Measurements from ENCODE around the gene SELP. TPM values are rescaled to one million over a fixed set of nuclear protein-coding genes. Genes with fewer than 3 reads are reported as not detected.

The SELP gene
- total and polyA plus RNA-seq, 2 of the 13 experiments (the other 11 are each of a cell fraction or from before 2014, with no cell fraction given) = 0.11 TPM; not detected in 1

DNA sequence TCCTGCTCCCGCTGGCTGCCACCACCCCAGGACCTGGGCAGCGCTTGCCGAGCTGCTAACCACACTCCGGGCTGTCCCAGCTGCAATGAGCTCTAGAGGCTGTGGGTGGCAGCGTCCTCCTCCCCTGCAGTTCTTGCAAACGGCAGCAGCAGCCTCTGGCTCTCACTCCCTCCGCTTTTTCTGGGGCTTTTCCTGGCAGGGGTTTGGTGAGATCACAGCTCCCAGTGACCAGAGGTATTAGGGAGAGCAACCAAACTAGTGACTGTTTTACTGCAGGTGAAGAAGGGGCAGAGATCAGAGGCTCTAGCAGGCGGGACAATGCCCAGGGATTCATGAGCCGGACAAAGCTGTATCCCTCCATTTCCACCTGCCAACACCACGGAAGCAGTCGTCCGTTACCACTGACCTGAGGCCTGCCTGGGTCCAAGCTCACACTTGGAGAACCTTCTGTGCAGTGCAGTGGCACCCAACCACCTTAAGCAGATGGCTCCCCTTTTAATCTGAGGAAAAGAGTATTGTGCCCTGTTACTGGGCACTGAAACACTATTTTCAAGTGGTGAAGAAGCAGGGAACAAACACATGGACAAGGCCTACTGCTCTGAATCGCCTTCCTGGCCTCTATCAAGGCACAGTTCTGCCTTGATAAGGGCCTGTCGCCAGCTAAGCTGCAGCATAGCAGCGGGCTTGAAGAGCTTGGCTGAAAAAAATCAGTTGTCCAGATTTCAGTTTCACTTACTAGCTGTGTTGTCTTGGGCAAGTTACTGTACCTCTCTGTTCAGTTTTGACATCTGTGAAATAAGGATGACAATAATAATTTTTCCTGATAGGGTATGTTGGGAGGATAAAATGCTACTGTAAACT is 43.3 kb downstream of the SELP start, which contains the start of gene F5:
Gene F5, minus strand, starts transcription at position 87 of the 861 bp plus-strand sequence. CDS start 95 bp downstream, outside the sequence.
- Histone ChIP-seq H4K20me1 (ENCODE audit: insufficient read depth, low read length) (no peaks in the 10 kb centered on the region), H2AFZ (ENCODE audit: low read length) (peak within 1 kb of the TSS; percentile 55), H3K9me3 (ENCODE audit: low read length) (no peaks in the 10 kb centered on the region), H3K9ac (ENCODE audit: insufficient read depth, low read depth, low read length) (peak within 1 kb of the TSS; percentile 98), H3K36me3 (replicated peaks in 1 of 2; ENCODE audit: control insufficient read depth in 1 of 2, insufficient read depth in 2 of 2, low read length in 2 of 2) (no peaks in the 10 kb centered on the region; a peak in 2 of 5 replicates), H3K4me3 (replicated peaks in 1 of 3; ENCODE audit: insufficient read depth in 1 of 3, low read depth in 2 of 3, low read length in 3 of 3) (peak within 1 kb of the TSS; percentile 84 to 98 (median 98)), H3K27ac (ENCODE audit: extremely low read length, insufficient read depth, low read length) (peak within 1 kb of the TSS; percentile 95), H3K4me1 (ENCODE audit: insufficient read depth, low read length) (peaks cover 57% of the 10 kb centered on the region), H3K27me3 (ENCODE audit: control insufficient read depth in 1 of 2, insufficient read depth in 2 of 2, low read length in 2 of 2) (no peaks in the 10 kb centered on the region; a peak in 1 of 5 replicates), H3K79me2 (ENCODE audit: insufficient read depth, low read length) (peaks cover 47% of the 10 kb centered on the region), H3K4me2 (ENCODE audit: low read depth, low read length) (peak within 1 kb of the TSS; percentile 98)
- 0% methylated on average over 3 of the region's 15 CpGs for WGBS (ENCODE audit: low lambda C conversion rate)
- CTCF ChIA-PET (ENCODE audit: low intra/inter-chr PET ratio, low total read pairs) = interaction anchor here (1.7 kb wide), 1 partner anchor 125 kb away, joined by 6 read pairs; the partner anchor contains the start of gene SELL
- ATAC-seq = peak; percentile 96
- in situ Hi-C loops (cut with HindIII; ENCODE audit: extremely low pct_ligation_motif_present, low pct_unique_long_range_greater_than_20kb) (no loop called here), intact Hi-C loops (cut with micrococcal nuclease; ENCODE audit: unreplicated experiment) (loop anchor here (1.0 to 5.0 kb wide), 4 partner anchors 14 to 306 kb away; partner anchors contain the start of gene SCYL3)
- DNase-seq (ENCODE audit: low spot score) = peak; percentile 92
- POLR2A ChIA-PET = interaction anchor here (0.8 to 2.2 kb wide), 20 partner anchors 9 to 1361 kb away, joined by 3 to 60 read pairs (median 4); partner anchors contain the start of genes METTL18, SCYL3, SFT2D2 and SLC19A2
- peak; percentile 90 for FAIRE-seq
- BruUV-seq (replicated peaks) = TSS peak; percentile 88
- TF ChIP-seq, protein P1, sequence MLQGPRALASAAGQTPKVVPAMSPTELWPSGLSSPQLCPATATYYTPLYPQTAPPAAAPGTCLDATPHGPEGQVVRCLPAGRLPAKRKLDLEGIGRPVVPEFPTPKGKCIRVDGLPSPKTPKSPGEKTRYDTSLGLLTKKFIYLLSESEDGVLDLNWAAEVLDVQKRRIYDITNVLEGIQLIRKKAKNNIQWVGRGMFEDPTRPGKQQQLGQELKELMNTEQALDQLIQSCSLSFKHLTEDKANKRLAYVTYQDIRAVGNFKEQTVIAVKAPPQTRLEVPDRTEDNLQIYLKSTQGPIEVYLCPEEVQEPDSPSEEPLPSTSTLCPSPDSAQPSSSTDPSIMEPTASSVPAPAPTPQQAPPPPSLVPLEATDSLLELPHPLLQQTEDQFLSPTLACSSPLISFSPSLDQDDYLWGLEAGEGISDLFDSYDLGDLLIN (CRISPR knock-in tag; IDR thresholded peaks at IDR 0.05; ENCODE audit: borderline replicate concordance) = no peak
- 0 out of 2 replicates have a peak, but pooled peaks have one; percentile 30 for TF ChIP-seq ZNF33B (CRISPR knock-in tag; IDR thresholded peaks at IDR 0.05)
- peak in 1 of 2 experiments; percentile 57; a peak in 2 of 4 replicates for TF ChIP-seq ATF4 (CRISPR knock-in tag; IDR thresholded peaks at IDR 0.05)
- 0 out of 2 replicates have a peak, but pooled peaks have one; percentile 27 for TF ChIP-seq ZBTB38 (CRISPR knock-in tag; IDR thresholded peaks at IDR 0.05)
- TF ChIP-seq SOX13 (IDR thresholded peaks at IDR 0.05) = no peak
- peak in 1 of 2 experiments; percentile 52; a peak in 1 of 4 replicates for TF ChIP-seq SOX13 (CRISPR knock-in tag; conservative IDR thresholded peaks at IDR 0.05 in 1 of 2, IDR thresholded peaks at IDR 0.05 in 1 of 2)
- TF ChIP-seq GFI1 (CRISPR knock-in tag; IDR thresholded peaks at IDR 0.05; ENCODE audit: borderline replicate concordance) = no peak; the same call in 1 of the 2 replicates
- no peak for TF ChIP-seq U2AF2 (IDR thresholded peaks at IDR 0.05; ENCODE audit: low read depth, low read length)
- peak; percentile 86 for TF ChIP-seq POLR2AphosphoS5 (IDR thresholded peaks at IDR 0.05; ENCODE audit: low read depth, low read length)
- TF ChIP-seq U2AF1 (optimal IDR thresholded peaks at IDR 0.05; ENCODE audit: low read depth, low read length) = peak; percentile 83
- TF ChIP-seq KLF6 (CRISPR knock-in tag; IDR thresholded peaks at IDR 0.05) = no peak; the same call in 1 of the 2 replicates
- TF ChIP-seq RARG (CRISPR knock-in tag; IDR thresholded peaks at IDR 0.05; ENCODE audit: low read depth) = no peak
- no peak for TF ChIP-seq SMAD1 (CRISPR knock-in tag; IDR thresholded peaks at IDR 0.05; ENCODE audit: borderline replicate concordance, low read depth)
- TF ChIP-seq, protein P2, sequence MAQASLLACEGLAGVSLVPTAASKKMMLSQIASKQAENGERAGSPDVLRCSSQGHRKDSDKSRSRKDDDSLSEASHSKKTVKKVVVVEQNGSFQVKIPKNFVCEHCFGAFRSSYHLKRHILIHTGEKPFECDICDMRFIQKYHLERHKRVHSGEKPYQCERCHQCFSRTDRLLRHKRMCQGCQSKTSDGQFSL (CRISPR knock-in tag; IDR thresholded peaks at IDR 0.05) = peak; percentile 9; the same call in 1 of the 2 replicates
- peak; percentile 84; the same call in 1 of the 2 replicates for TF ChIP-seq ZNF749 (CRISPR knock-in tag; IDR thresholded peaks at IDR 0.05; ENCODE audit: borderline replicate concordance)
- no peak for TF ChIP-seq CBFB (CRISPR knock-in tag; IDR thresholded peaks at IDR 0.05)
- peak; percentile 94 to 95 for TF ChIP-seq POLR2A (IDR thresholded peaks at IDR 0.05; ENCODE audit: insufficient read depth in 1 of 2, low read depth in 2 of 2, low read length in 2 of 2)
- TF ChIP-seq ZNF644 (CRISPR knock-in tag; IDR thresholded peaks at IDR 0.05; ENCODE audit: low read depth) = no peak; the same call in 1 of the 2 replicates
- no peak for TF ChIP-seq SUZ12 (IDR thresholded peaks at IDR 0.05; ENCODE audit: low read depth, low read length)
- TF ChIP-seq ZNF563 (CRISPR knock-in tag; IDR thresholded peaks at IDR 0.05) = no peak

Measured in HepG2 (cell line).